Measurements from ENCODE around the gene S100A11.
"Not testable (repeated sequence)": the region's sequence is repeated elsewhere in the genome, so short reads cannot be mapped to it uniquely, and the experiment has no call there.

Gene S100A11

GRCh38 chr1:152036267-152037216, at the start of gene S100A11:
S100A11 (minus strand) TSS chr1:152037004; CDS start chr1:152036915, 89 bp downstream.
- H3K4me3 ChIP-seq (ENCODE audit: control insufficient read depth, low read depth, low read length): peak within 1 kb of the TSS; percentile 97
- DNase-seq (ENCODE audit: low read depth): peak; percentile 82
- TF ChIP-seq, protein P1, sequence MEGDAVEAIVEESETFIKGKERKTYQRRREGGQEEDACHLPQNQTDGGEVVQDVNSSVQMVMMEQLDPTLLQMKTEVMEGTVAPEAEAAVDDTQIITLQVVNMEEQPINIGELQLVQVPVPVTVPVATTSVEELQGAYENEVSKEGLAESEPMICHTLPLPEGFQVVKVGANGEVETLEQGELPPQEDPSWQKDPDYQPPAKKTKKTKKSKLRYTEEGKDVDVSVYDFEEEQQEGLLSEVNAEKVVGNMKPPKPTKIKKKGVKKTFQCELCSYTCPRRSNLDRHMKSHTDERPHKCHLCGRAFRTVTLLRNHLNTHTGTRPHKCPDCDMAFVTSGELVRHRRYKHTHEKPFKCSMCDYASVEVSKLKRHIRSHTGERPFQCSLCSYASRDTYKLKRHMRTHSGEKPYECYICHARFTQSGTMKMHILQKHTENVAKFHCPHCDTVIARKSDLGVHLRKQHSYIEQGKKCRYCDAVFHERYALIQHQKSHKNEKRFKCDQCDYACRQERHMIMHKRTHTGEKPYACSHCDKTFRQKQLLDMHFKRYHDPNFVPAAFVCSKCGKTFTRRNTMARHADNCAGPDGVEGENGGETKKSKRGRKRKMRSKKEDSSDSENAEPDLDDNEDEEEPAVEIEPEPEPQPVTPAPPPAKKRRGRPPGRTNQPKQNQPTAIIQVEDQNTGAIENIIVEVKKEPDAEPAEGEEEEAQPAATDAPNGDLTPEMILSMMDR (conservative IDR thresholded peaks at IDR 0.05; ENCODE audit: control insufficient read depth, insufficient read depth, low read depth, low read length): no peak

GRCh38 chr1:152084853-152085252, 48.0 kb upstream of the S100A11 start:
- no peak for DNase-seq (ENCODE audit: low read depth)
- H3K4me3 ChIP-seq (ENCODE audit: control insufficient read depth, low read depth, low read length): no peak overlapping the region
- TF ChIP-seq, protein P1 (conservative IDR thresholded peaks at IDR 0.05; ENCODE audit: control insufficient read depth, insufficient read depth, low read depth, low read length): no peak

GRCh38 chr1:152081026-152081425, 44.2 kb upstream of the S100A11 start:
- not testable (repeated sequence) for DNase-seq (ENCODE audit: low read depth)

GRCh38 chr1:152080494-152080893, 43.7 kb upstream of the S100A11 start:
- DNase-seq (ENCODE audit: low read depth); H3K4me3 ChIP-seq (ENCODE audit: control insufficient read depth, low read depth, low read length): not testable (repeated sequence)

More at GRCh38 chr1:152081026-152081425, 44.2 kb upstream of the S100A11 start:
- H3K4me3 ChIP-seq (ENCODE audit: control insufficient read depth, low read depth, low read length): not testable (repeated sequence)

DNA sequence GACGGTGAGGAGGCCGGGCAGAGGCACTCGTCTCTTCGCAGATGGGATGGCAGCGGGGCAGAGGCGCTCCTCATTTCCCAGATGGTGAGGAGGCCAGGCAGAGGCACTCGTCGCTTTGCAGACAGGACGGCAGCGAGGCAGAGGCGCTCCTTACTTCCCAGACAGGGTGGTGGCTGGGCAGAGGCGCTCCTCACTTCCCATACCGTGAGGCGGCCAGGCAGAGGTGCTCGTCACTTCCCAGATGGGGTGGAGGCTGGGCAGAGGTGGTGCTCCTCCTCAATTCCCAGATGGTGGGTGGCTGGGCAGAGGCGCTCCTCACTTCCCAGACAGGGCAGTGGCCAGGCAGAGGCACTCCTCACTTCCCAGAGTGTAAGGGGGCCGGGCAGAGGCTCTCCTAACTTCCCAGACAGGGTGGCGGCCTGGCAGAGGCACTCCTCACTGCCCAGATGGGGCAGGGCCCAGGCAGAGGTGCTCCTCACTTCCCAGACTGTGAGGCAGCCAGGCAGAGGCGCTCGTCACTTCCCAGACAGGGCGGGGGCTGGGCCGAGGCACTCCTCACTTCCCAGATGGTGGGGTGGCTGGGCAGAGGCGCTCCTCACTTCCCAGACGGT, 42.1 kb upstream of the S100A11 start:
- H3K4me3 ChIP-seq (ENCODE audit: control insufficient read depth, low read depth, low read length): no peak overlapping the region
- no peak for DNase-seq (ENCODE audit: low read depth)
- TF ChIP-seq, protein P1 (conservative IDR thresholded peaks at IDR 0.05; ENCODE audit: control insufficient read depth, insufficient read depth, low read depth, low read length): no peak

DNA sequence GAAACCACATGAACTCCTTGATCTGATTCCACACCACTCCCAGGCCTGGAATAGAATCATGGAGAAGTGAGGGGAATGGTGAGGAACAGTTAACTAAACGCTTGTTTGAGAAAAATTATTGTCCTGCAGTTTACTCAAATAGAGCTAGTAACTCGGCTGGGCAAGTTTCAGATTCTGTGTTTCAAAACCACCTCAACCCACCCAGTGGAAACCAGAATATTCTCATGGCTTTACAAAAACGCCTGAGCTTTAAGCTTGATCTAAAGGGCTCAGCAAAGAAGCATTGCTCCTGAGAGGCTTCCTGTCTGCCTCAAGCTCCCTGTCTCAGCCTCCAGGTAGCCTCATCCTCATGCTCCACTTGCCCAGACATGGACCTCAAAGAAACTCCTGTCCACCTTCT, 35.5 kb upstream of the S100A11 start:
- TF ChIP-seq, protein P1 (conservative IDR thresholded peaks at IDR 0.05; ENCODE audit: control insufficient read depth, insufficient read depth, low read depth, low read length): no peak
- DNase-seq (ENCODE audit: low read depth): no peak
- no peak overlapping the region for H3K4me3 ChIP-seq (ENCODE audit: control insufficient read depth, low read depth, low read length)

DNA sequence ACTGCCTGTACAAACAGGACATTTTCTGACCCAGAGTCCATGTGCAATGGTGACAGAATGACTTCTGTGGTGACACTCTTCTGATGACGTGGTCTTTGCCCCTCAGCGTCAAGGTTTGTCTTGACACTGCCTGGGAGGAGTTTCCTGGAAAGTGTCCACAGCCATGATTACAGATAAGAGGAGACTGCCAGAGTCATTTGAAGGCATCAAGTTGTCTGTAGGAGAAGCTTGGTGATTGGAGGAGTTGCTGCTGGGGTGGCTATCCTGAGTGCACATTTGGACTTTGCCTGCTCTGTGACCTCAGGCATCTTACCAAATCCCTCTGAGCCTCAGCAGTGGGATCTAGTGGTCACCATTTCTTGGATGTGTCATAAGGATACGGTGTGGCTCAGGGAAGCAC, 34.3 kb upstream of the S100A11 start:
- TF ChIP-seq, protein P1 (conservative IDR thresholded peaks at IDR 0.05; ENCODE audit: control insufficient read depth, insufficient read depth, low read depth, low read length): no peak
- no peak for DNase-seq (ENCODE audit: low read depth)
- no peak overlapping the region for H3K4me3 ChIP-seq (ENCODE audit: control insufficient read depth, low read depth, low read length)

All from fibroblast of mammary gland (primary cell).